Loucy (cell line): ENCODE results near the gene SLC22A23.

ENCODE experiments used
- H2AFZ ChIP-seq: fragments of 200-600 bp; sonication (generic); 2 replicates; pipeline ENCODE4 v1.6.0; 2016; ENCODE audit warnings: antibody characterized with exemption, mild to moderate bottlenecking, low read length, moderate library complexity
- H3F3A ChIP-seq: fragments of 200-600 bp; 2 replicates; pipeline ENCODE4 v1.6.0; 2016; ENCODE audit warnings: antibody characterized with exemption, low read depth, mild to moderate bottlenecking
- H3K27me3 ChIP-seq: fragments of 200-600 bp; sonication (generic); 2 replicates; pipeline ENCODE4 v1.6.1; 2014; ENCODE audit warnings: low read length, mild to moderate bottlenecking; ENCODE audit not compliant: insufficient read depth, poor library complexity, severe bottlenecking
- H3K36me3 ChIP-seq: fragments of 200-600 bp; sonication (generic); 2 replicates; pipeline ENCODE4 v1.6.1; 2016; ENCODE audit warnings: low read length; ENCODE audit not compliant: insufficient read depth
- H3K4me1 ChIP-seq: fragments of 200-600 bp; sonication (generic); 2 replicates; pipeline ENCODE4 v1.5.1; 2014; ENCODE audit warnings: low read length, mild to moderate bottlenecking; ENCODE audit not compliant: insufficient read depth, poor library complexity, severe bottlenecking
- H3K4me2 ChIP-seq: fragments of 200-600 bp; sonication (generic); 2 replicates; pipeline ENCODE4 v1.6.0; 2014; ENCODE audit warnings: antibody characterized with exemption, low read length, low read depth, mild to moderate bottlenecking; ENCODE audit not compliant: poor library complexity, severe bottlenecking
- H3K4me3 ChIP-seq: fragments of 200-600 bp; sonication (generic); 2 replicates; pipeline ENCODE4 v1.5.1; 2014; ENCODE audit warnings: low read length, mild to moderate bottlenecking, mixed read lengths; ENCODE audit not compliant: poor library complexity, severe bottlenecking
- H3K79me2 ChIP-seq: fragments of 200-600 bp; sonication (generic); 2 replicates; pipeline ENCODE4 v1.6.1; 2014; ENCODE audit warnings: low read length; ENCODE audit not compliant: insufficient read depth
- H3K9ac ChIP-seq: fragments of 200-600 bp; sonication (generic); 2 replicates; pipeline ENCODE4 v1.6.0; 2014; ENCODE audit warnings: mild to moderate bottlenecking, low read depth, low read length, moderate library complexity; ENCODE audit not compliant: poor library complexity, severe bottlenecking
- H3K9me2 ChIP-seq: fragments of 200-600 bp; sonication (generic); replicated peaks from 2 replicates; pipeline ENCODE4 v1.6.1; 2016; ENCODE audit warnings: low read depth, low read length, mixed read lengths
- H3K9me3 ChIP-seq: fragments of 200-600 bp; sonication (generic); 2 replicates; pipeline ENCODE4 v1.6.1; 2014; ENCODE audit warnings: mild to moderate bottlenecking, antibody characterized with exemption, low read length, low read depth; ENCODE audit not compliant: insufficient read depth
- H4K20me1 ChIP-seq: fragments of 200-600 bp; sonication (generic); 2 replicates; pipeline ENCODE4 v1.6.0; 2014; ENCODE audit warnings: antibody characterized with exemption, low read length, mild to moderate bottlenecking; ENCODE audit not compliant: insufficient read depth, poor library complexity, severe bottlenecking
- EZH2phosphoT487 ChIP-seq: fragments of 200-600 bp; IDR thresholded peaks from 2 replicates; pipeline ENCODE4 v1.6.1; 2018; ENCODE audit warnings: antibody characterized with exemption, mild to moderate bottlenecking, moderate library complexity, borderline replicate concordance
- TF ChIP-seq, protein P1 (sequence below): fragments of 200-600 bp; sonication (generic); conservative IDR thresholded peaks from 2 replicates; pipeline ENCODE4 v1.5.1; 2014; ENCODE audit warnings: mild to moderate bottlenecking, antibody characterized with exemption, low read length

The SLC22A23 gene

DNA sequence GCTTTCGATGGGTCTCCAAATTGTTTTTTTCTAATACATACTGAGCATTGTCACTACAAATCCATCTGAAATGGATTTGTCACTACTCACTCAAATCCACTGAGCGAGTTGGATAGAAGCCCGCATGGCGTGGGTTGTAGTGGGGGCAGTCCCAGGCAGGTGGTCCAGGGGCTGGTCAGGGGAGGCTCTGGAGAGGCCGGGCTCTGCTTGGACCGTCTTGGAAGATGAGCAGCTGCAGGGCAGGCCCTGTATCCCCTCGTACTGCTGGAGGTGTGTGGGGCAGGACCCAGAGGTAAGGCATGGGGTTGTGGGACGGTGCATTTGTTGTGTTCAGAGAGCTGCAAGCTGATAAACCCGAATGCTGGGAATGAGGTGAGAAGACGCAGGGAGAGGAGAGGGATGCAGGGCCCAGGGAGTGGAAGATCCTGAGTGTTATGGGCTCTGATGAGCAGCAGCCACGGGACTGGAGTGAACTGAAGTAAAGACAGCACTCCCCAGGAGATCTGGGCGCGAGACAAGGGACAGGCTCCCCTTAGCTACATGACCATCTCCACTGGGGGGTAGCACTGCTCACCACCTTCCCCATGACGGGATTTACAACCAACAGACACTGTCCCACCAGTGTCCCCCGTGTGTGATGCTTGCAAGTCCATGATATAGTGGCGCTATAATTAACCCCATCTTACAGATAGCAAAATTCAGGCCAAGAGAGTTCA is 152.2 kb downstream of the SLC22A23 start:
- no peaks in the 10 kb centered on the region for H3K36me3 ChIP-seq
- TF ChIP-seq, protein P1, sequence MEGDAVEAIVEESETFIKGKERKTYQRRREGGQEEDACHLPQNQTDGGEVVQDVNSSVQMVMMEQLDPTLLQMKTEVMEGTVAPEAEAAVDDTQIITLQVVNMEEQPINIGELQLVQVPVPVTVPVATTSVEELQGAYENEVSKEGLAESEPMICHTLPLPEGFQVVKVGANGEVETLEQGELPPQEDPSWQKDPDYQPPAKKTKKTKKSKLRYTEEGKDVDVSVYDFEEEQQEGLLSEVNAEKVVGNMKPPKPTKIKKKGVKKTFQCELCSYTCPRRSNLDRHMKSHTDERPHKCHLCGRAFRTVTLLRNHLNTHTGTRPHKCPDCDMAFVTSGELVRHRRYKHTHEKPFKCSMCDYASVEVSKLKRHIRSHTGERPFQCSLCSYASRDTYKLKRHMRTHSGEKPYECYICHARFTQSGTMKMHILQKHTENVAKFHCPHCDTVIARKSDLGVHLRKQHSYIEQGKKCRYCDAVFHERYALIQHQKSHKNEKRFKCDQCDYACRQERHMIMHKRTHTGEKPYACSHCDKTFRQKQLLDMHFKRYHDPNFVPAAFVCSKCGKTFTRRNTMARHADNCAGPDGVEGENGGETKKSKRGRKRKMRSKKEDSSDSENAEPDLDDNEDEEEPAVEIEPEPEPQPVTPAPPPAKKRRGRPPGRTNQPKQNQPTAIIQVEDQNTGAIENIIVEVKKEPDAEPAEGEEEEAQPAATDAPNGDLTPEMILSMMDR = no peak
- TF ChIP-seq EZH2phosphoT487 = no peak

DNA sequence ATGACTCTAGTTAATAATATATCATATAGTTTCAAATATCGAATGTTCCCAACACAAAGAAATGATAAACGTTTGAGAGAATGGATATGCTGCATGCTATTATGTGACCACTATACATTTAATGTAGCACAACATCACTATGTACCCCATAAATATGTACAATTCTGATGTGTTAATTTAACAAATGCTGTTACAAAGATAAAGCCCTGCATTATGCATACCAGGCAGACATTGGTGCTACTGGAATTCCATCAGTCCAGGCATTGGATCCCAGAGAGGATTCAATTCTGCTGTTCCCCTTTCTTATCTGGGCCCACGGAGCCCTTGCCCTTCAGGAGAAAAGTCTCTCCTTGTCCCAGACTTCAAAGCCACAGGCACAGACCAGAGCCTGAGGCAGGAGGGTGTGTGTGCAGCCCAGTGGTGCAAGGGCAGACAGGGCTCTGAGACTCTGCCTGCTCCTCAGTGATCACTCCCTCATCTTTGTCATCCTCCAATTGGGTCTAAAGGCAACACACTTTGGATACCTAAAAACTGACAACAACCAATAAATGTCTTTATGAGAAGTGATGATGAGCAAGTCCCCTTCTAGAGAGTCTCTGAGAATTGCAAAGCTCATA is 152.9 kb downstream of the SLC22A23 start:
- H3K4me3 ChIP-seq = no peak overlapping the region
- no peaks in the 10 kb centered on the region for H3K9me2 ChIP-seq
- H3K27me3 ChIP-seq = no peaks in the 10 kb centered on the region
- no peak overlapping the region for H3K4me2 ChIP-seq
- TF ChIP-seq, protein P1 = no peak
- no peak for TF ChIP-seq EZH2phosphoT487
- no peaks in the 10 kb centered on the region for H3K4me1 ChIP-seq
- no peaks in the 10 kb centered on the region for H4K20me1 ChIP-seq
- no peak overlapping the region for H2AFZ ChIP-seq
- H3K36me3 ChIP-seq = no peaks in the 10 kb centered on the region
- H3F3A ChIP-seq = no peaks in the 10 kb centered on the region
- H3K9me3 ChIP-seq = no peaks in the 10 kb centered on the region
- H3K79me2 ChIP-seq = no peaks in the 10 kb centered on the region
- no peak overlapping the region for H3K9ac ChIP-seq

More for the DNA sequence above, 152.2 kb downstream of the SLC22A23 start:
- Histone ChIP-seq H3K4me1 (no peaks in the 10 kb centered on the region), H4K20me1 (no peaks in the 10 kb centered on the region), H3K9me2 (no peaks in the 10 kb centered on the region), H2AFZ (no peak overlapping the region), H3K4me3 (no peak overlapping the region), H3K4me2 (no peak overlapping the region), H3F3A (no peaks in the 10 kb centered on the region), H3K27me3 (no peaks in the 10 kb centered on the region), H3K9me3 (no peaks in the 10 kb centered on the region), H3K79me2 (no peaks in the 10 kb centered on the region), H3K9ac (no peak overlapping the region)

DNA sequence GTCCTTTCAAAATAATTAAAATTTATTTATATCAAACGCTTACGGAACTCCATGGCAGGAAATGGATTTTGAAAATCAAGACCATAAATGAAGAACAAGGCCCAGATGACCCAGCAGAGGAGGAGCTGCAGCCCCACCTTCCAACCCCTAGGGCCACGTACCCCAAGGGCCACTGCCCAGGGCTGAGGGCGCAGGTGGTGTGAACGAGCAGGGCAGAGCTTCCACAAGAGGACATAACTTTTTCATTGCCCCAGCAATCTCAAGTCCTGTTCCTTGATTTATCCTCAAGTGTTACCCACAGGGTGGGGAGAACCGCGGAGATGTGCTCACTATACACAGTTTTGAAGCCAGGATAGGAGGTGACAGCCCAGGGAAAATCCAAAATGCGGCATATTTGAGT is 155.3 kb downstream of the SLC22A23 start:
- no peaks in the 10 kb centered on the region for H3K79me2 ChIP-seq
- H2AFZ ChIP-seq = no peak overlapping the region
- TF ChIP-seq, protein P1 = no peak
- no peak for TF ChIP-seq EZH2phosphoT487
- no peaks in the 10 kb centered on the region for H3K27me3 ChIP-seq
- no peaks in the 10 kb centered on the region for H3K36me3 ChIP-seq
- H3K4me2 ChIP-seq = no peak overlapping the region
- H4K20me1 ChIP-seq = no peaks in the 10 kb centered on the region
- H3K4me3 ChIP-seq = no peak overlapping the region
- no peaks in the 10 kb centered on the region for H3K4me1 ChIP-seq
- no peaks in the 10 kb centered on the region for H3F3A ChIP-seq
- no peaks in the 10 kb centered on the region for H3K9me2 ChIP-seq
- no peaks in the 10 kb centered on the region for H3K9me3 ChIP-seq
- H3K9ac ChIP-seq = no peak overlapping the region
